ENCODE data around the gene SLC38A5. TPM values are rescaled to one million over a fixed set of nuclear protein-coding genes. Genes with fewer than 3 reads are reported as not detected.

The SLC38A5 gene
- polyA plus RNA-seq, 1 donor (not counting 4 experiments of a cell fraction or from before 2014, with no cell fraction given): 199 TPM

GRCh38 chrX:48474127-48474526, 4.1 kb upstream of the SLC38A5 start:
- no peak for DNase-seq (ENCODE audit: low read depth, low spot score)
- peaks cover 32% of the 10 kb centered on the region for H3K79me2 ChIP-seq (ENCODE audit: control insufficient read depth, insufficient read depth, low read length)
- H3K4me2 ChIP-seq (ENCODE audit: control insufficient read depth, extremely low read depth, insufficient read depth, low read depth, low read length): peak overlapping the region; percentile 16
- FAIRE-seq: no peak
- peaks cover 17% of the 10 kb centered on the region for H3K4me1 ChIP-seq (ENCODE audit: control insufficient read depth, extremely low read depth, insufficient read depth, low read length)
- H3K27me3 ChIP-seq (ENCODE audit: control insufficient read depth, extremely low read depth, insufficient read depth, low read length): no peaks in the 10 kb centered on the region
- H3K9me3 ChIP-seq (ENCODE audit: control insufficient read depth, low read depth, low read length): no peaks in the 10 kb centered on the region
- dilution Hi-C loops (cut with MboI; ENCODE audit: extremely low pct_ligation_motif_present, low sequenced_read_pairs): no loop called here
- no peaks in the 10 kb centered on the region for H4K20me1 ChIP-seq (ENCODE audit: control insufficient read depth, extremely low read depth, insufficient read depth, low read length)
- peaks cover 0 to 3% of the 10 kb centered on the region in 2 experiments for H3K36me3 ChIP-seq (ENCODE audit: control insufficient read depth in 2 of 2, extremely low read depth in 1 of 2, insufficient read depth in 2 of 2, low read length in 2 of 2)
- no peak overlapping the region for H3K4me3 ChIP-seq (ENCODE audit: control insufficient read depth in 2 of 3, extremely low read depth in 1 of 3, insufficient read depth in 2 of 3, low read depth in 1 of 3, low read length in 3 of 3)
- no peak for TF ChIP-seq EZH2 (IDR thresholded peaks at IDR 0.05; ENCODE audit: low read length)
- TF ChIP-seq, protein P1, sequence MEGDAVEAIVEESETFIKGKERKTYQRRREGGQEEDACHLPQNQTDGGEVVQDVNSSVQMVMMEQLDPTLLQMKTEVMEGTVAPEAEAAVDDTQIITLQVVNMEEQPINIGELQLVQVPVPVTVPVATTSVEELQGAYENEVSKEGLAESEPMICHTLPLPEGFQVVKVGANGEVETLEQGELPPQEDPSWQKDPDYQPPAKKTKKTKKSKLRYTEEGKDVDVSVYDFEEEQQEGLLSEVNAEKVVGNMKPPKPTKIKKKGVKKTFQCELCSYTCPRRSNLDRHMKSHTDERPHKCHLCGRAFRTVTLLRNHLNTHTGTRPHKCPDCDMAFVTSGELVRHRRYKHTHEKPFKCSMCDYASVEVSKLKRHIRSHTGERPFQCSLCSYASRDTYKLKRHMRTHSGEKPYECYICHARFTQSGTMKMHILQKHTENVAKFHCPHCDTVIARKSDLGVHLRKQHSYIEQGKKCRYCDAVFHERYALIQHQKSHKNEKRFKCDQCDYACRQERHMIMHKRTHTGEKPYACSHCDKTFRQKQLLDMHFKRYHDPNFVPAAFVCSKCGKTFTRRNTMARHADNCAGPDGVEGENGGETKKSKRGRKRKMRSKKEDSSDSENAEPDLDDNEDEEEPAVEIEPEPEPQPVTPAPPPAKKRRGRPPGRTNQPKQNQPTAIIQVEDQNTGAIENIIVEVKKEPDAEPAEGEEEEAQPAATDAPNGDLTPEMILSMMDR (optimal IDR thresholded peaks at IDR 0.05 in 1 of 3, IDR thresholded peaks at IDR 0.05 in 1 of 3, conservative IDR thresholded peaks at IDR 0.05 in 1 of 3; ENCODE audit: extremely low read depth in 1 of 3, insufficient read depth in 2 of 3, low read length in 3 of 3): peak in 2 of 3 experiments; percentile 15 to 41
- peak overlapping the region; percentile 15 for H3K9ac ChIP-seq (ENCODE audit: control insufficient read depth, extremely low read depth, insufficient read depth, low read length)
- no peaks in the 10 kb centered on the region for H3K9me1 ChIP-seq (ENCODE audit: control insufficient read depth, extremely low read depth, insufficient read depth, low read length)
- H3K27ac ChIP-seq (ENCODE audit: control insufficient read depth, insufficient read depth, low read length): no peak overlapping the region
- no peak overlapping the region for H2AFZ ChIP-seq (ENCODE audit: control insufficient read depth, low read length)

DNA sequence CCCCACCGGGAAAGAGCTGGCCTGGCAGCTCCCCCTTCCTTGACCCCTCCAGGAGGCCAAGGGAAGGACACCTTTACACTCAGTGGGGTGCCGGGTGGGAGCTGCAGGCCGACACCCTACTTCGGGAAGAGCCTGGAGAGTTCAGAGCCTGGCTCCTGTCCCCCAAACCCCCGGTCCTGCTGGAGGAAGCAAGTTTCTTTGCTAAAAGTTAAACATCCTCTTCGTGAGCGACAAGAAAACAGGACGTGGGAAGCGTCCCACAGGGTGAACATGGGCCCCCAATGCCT, 3.6 kb upstream of the SLC38A5 start:
- Histone ChIP-seq H3K4me3 (ENCODE audit: control insufficient read depth in 2 of 3, extremely low read depth in 1 of 3, insufficient read depth in 2 of 3, low read depth in 1 of 3, low read length in 3 of 3) (no peak overlapping the region), H3K27me3 (ENCODE audit: control insufficient read depth, extremely low read depth, insufficient read depth, low read length) (no peaks in the 10 kb centered on the region), H3K4me2 (ENCODE audit: control insufficient read depth, extremely low read depth, insufficient read depth, low read depth, low read length) (no peak overlapping the region), H3K79me2 (ENCODE audit: control insufficient read depth, insufficient read depth, low read length) (peaks cover 27% of the 10 kb centered on the region), H3K4me1 (ENCODE audit: control insufficient read depth, extremely low read depth, insufficient read depth, low read length) (peaks cover 17% of the 10 kb centered on the region), H3K9me3 (ENCODE audit: control insufficient read depth, low read depth, low read length) (no peaks in the 10 kb centered on the region), H2AFZ (ENCODE audit: control insufficient read depth, low read length) (no peak overlapping the region), H4K20me1 (ENCODE audit: control insufficient read depth, extremely low read depth, insufficient read depth, low read length) (no peaks in the 10 kb centered on the region), H3K9ac (ENCODE audit: control insufficient read depth, extremely low read depth, insufficient read depth, low read length) (no peak overlapping the region), H3K27ac (ENCODE audit: control insufficient read depth, insufficient read depth, low read length) (no peak overlapping the region), H3K9me1 (ENCODE audit: control insufficient read depth, extremely low read depth, insufficient read depth, low read length) (no peaks in the 10 kb centered on the region), H3K36me3 (ENCODE audit: control insufficient read depth in 2 of 2, extremely low read depth in 1 of 2, insufficient read depth in 2 of 2, low read length in 2 of 2) (no peaks in the 10 kb centered on the region)
- no peak for FAIRE-seq
- TF ChIP-seq, protein P1 (optimal IDR thresholded peaks at IDR 0.05 in 1 of 3, IDR thresholded peaks at IDR 0.05 in 1 of 3, conservative IDR thresholded peaks at IDR 0.05 in 1 of 3; ENCODE audit: extremely low read depth in 1 of 3, insufficient read depth in 2 of 3, low read length in 3 of 3): no peak
- TF ChIP-seq EZH2 (IDR thresholded peaks at IDR 0.05; ENCODE audit: low read length): no peak
- dilution Hi-C loops (cut with MboI; ENCODE audit: extremely low pct_ligation_motif_present, low sequenced_read_pairs): no loop called here
- no peak for DNase-seq (ENCODE audit: low read depth, low spot score)

All from keratinocyte (primary cell).